ENCODE data around the gene HSPB1. TPM values are rescaled to one million over a fixed set of nuclear protein-coding genes. Genes with fewer than 3 reads are reported as not detected.
A peak's percentile ranks its signal among the peaks of the same experiment; 100 is the strongest.

HSPB1 gene
- total RNA-seq, 1 experiment from 2014 or later = 422 TPM

DNA sequence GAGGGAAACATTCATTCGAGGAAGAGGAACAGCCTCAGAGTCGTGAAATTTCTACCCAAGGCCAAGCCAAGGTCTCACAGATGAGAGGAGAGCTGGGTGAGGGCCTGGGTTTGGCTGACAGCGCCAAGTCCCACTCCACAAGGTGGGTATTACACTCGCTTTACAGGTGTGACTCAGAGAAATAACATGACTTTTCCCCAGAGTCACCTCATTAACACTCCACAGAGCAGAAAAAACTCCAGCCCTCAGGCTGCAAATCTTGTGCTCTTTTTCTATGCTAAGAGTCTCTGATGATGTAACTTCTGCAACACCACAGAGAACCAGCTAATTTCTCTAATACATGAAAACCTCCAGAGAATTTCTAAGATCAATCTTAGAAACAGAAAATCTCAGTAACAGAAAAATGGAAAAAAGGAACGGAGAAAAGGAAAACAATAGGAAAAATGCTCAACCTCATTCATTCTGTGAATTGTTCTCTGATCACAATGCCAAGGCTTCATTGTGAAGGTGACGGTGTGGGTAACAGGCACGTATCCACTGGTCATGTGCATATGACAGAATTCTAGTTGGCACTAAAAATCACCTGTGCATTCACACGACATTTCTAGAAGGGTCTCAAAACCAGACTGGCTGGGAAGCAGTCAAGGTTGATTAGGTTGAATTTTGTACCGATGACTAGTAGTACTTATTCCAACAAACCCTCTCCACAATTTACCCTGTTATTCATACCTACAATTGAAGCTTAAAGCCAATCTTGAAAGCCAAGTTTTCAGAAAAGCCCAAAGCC is 36.0 kb downstream of the HSPB1 start:
- no peaks in the 10 kb centered on the region for H3K27me3 ChIP-seq (ENCODE audit: control insufficient read depth, insufficient read depth, low read length)
- H3K9me3 ChIP-seq (ENCODE audit: control insufficient read depth, insufficient read depth, low read depth, low read length) = no peaks in the 10 kb centered on the region
- BruUV-seq (replicated peaks) = no TSS peak
- peaks cover 35% of the 10 kb centered on the region for H3K4me1 ChIP-seq (ENCODE audit: control insufficient read depth, insufficient read depth, low read length)
- H3K36me3 ChIP-seq (ENCODE audit: control insufficient read depth, insufficient read depth, low read length) = peaks cover 5% of the 10 kb centered on the region; the same call in 1 of the 2 replicates
- CTCF ChIA-PET = no interaction called here
- no peak overlapping the region for H3K4me3 ChIP-seq (ENCODE audit: low read depth in 2 of 2, low read length in 2 of 2)
- POLR2A ChIA-PET = no interaction called here
- intact Hi-C loops (cut with micrococcal nuclease; ENCODE audit: unreplicated experiment) = no loop called here
- in situ Hi-C loops (cut with HindIII; ENCODE audit: low pct_unique_long_range_greater_than_20kb, low sequenced_read_pairs) = no loop called here
- no peak for TF ChIP-seq TCF7L2 (IDR thresholded peaks at IDR 0.05; ENCODE audit: low read depth, low read length)
- TF ChIP-seq SIN3A (IDR thresholded peaks at IDR 0.05; ENCODE audit: borderline replicate concordance, insufficient read depth, low read depth, low read length) = no peak
- TF ChIP-seq, protein P1, sequence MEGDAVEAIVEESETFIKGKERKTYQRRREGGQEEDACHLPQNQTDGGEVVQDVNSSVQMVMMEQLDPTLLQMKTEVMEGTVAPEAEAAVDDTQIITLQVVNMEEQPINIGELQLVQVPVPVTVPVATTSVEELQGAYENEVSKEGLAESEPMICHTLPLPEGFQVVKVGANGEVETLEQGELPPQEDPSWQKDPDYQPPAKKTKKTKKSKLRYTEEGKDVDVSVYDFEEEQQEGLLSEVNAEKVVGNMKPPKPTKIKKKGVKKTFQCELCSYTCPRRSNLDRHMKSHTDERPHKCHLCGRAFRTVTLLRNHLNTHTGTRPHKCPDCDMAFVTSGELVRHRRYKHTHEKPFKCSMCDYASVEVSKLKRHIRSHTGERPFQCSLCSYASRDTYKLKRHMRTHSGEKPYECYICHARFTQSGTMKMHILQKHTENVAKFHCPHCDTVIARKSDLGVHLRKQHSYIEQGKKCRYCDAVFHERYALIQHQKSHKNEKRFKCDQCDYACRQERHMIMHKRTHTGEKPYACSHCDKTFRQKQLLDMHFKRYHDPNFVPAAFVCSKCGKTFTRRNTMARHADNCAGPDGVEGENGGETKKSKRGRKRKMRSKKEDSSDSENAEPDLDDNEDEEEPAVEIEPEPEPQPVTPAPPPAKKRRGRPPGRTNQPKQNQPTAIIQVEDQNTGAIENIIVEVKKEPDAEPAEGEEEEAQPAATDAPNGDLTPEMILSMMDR (IDR thresholded peaks at IDR 0.05) = no peak
- DNase-seq (ENCODE audit: low read depth, low spot score) = no peak
- H3K27ac ChIP-seq (ENCODE audit: low read length) = peak overlapping the region; percentile 4
- peak; percentile 49 for ATAC-seq

DNA sequence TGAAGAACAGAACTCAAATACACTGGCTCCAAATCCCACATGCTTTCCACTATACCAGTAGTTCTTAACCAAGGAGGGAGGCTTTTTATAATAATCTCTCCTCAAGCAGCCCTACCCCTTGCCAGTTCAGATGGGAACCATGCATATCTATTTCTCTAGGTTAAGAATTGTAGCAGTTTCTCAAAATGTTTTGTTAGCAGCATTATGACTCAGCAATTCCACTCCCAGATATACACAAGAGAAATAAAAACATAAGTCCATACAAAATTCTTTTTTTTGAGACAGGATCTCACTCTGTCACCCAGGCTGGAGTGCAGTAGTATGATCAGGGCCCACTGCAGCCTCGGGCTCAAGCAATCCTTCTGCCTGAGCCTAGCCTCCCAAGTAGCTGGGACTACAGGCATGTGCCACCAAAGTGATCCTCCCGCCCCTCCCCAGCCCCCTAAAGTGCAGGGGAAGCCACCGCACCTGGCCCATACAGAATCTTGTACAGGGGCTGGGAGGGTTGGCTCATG is 38.2 kb downstream of the HSPB1 start:
- POLR2A ChIA-PET = no interaction called here
- Histone ChIP-seq H3K27me3 (ENCODE audit: control insufficient read depth, insufficient read depth, low read length) (no peaks in the 10 kb centered on the region), H3K9me3 (ENCODE audit: control insufficient read depth, insufficient read depth, low read depth, low read length) (no peaks in the 10 kb centered on the region), H3K4me1 (ENCODE audit: control insufficient read depth, insufficient read depth, low read length) (peaks cover 28% of the 10 kb centered on the region), H3K27ac (ENCODE audit: low read length) (no peak overlapping the region), H3K4me3 (ENCODE audit: low read depth in 2 of 2, low read length in 2 of 2) (no peak overlapping the region), H3K36me3 (ENCODE audit: control insufficient read depth, insufficient read depth, low read length) (peaks cover 12% of the 10 kb centered on the region)
- no peak for TF ChIP-seq TCF7L2 (IDR thresholded peaks at IDR 0.05; ENCODE audit: low read depth, low read length)
- TF ChIP-seq, protein P1 (IDR thresholded peaks at IDR 0.05) = no peak
- TF ChIP-seq POLR2AphosphoS5 (IDR thresholded peaks at IDR 0.05; ENCODE audit: low read depth, low read length) = no peak
- TF ChIP-seq, protein P2, sequence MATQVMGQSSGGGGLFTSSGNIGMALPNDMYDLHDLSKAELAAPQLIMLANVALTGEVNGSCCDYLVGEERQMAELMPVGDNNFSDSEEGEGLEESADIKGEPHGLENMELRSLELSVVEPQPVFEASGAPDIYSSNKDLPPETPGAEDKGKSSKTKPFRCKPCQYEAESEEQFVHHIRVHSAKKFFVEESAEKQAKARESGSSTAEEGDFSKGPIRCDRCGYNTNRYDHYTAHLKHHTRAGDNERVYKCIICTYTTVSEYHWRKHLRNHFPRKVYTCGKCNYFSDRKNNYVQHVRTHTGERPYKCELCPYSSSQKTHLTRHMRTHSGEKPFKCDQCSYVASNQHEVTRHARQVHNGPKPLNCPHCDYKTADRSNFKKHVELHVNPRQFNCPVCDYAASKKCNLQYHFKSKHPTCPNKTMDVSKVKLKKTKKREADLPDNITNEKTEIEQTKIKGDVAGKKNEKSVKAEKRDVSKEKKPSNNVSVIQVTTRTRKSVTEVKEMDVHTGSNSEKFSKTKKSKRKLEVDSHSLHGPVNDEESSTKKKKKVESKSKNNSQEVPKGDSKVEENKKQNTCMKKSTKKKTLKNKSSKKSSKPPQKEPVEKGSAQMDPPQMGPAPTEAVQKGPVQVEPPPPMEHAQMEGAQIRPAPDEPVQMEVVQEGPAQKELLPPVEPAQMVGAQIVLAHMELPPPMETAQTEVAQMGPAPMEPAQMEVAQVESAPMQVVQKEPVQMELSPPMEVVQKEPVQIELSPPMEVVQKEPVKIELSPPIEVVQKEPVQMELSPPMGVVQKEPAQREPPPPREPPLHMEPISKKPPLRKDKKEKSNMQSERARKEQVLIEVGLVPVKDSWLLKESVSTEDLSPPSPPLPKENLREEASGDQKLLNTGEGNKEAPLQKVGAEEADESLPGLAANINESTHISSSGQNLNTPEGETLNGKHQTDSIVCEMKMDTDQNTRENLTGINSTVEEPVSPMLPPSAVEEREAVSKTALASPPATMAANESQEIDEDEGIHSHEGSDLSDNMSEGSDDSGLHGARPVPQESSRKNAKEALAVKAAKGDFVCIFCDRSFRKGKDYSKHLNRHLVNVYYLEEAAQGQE (IDR thresholded peaks at IDR 0.05; ENCODE audit: insufficient read depth in 1 of 2, low read depth in 2 of 2, low read length in 1 of 2) = no peak
- no peak for TF ChIP-seq SIN3A (IDR thresholded peaks at IDR 0.05; ENCODE audit: borderline replicate concordance, insufficient read depth, low read depth, low read length)
- BruUV-seq (replicated peaks) = no TSS peak
- DNase-seq (ENCODE audit: low read depth, low spot score) = no peak
- in situ Hi-C loops (cut with HindIII; ENCODE audit: low pct_unique_long_range_greater_than_20kb, low sequenced_read_pairs) = no loop called here
- CTCF ChIA-PET = no interaction called here
- intact Hi-C loops (cut with micrococcal nuclease; ENCODE audit: unreplicated experiment) = no loop called here
- ATAC-seq = peak; percentile 35; the same call in 1 of the 2 replicates

Data from Panc1 (cell line).